ENCODE results near the gene STARD13.

STARD13 gene

GRCh38 chr13:33286128-33286527 is 573 bp upstream of the STARD13 start:
- Histone ChIP-seq H3K79me2 (ENCODE audit: insufficient read depth, low read length) (no peaks in the 10 kb centered on the region), H3K4me2 (ENCODE audit: low read depth, low read length, poor library complexity, severe bottlenecking) (no peak overlapping the region), H3K36me3 (ENCODE audit: low read length) (no peaks in the 10 kb centered on the region), H3K27ac (ENCODE audit: low read depth, low read length) (no peak overlapping the region), H3K9me2 (replicated peaks; ENCODE audit: insufficient read depth, low read length) (no peaks in the 10 kb centered on the region), H3K9me3 (ENCODE audit: insufficient read depth, low read length) (no peaks in the 10 kb centered on the region), H3K9ac (ENCODE audit: low read length) (no peak overlapping the region), H3F3A (ENCODE audit: insufficient read depth) (no peaks in the 10 kb centered on the region), H3K4me3 (ENCODE audit: insufficient read depth, low read length, poor library complexity, severe bottlenecking) (no peak overlapping the region), H3K27me3 (ENCODE audit: low read length) (no peaks in the 10 kb centered on the region), H2AFZ (ENCODE audit: low read depth, low read length, severe bottlenecking) (no peak overlapping the region), H4K20me1 (ENCODE audit: low read depth, low read length) (no peaks in the 10 kb centered on the region)
- TF ChIP-seq CTCF (IDR thresholded peaks at IDR 0.05; ENCODE audit: insufficient read depth, low read length, poor library complexity, severe bottlenecking) (no peak), EZH2phosphoT487 (conservative IDR thresholded peaks at IDR 0.05; ENCODE audit: low read length) (no peak)

- TF ChIP-seq CTCF (IDR thresholded peaks at IDR 0.05; ENCODE audit: insufficient read depth, low read length, poor library complexity, severe bottlenecking) (no peak), EZH2phosphoT487 (conservative IDR thresholded peaks at IDR 0.05; ENCODE audit: low read length) (no peak)
- no peak overlapping the region for H2AFZ ChIP-seq (ENCODE audit: low read depth, low read length, severe bottlenecking)
- no peaks in the 10 kb centered on the region for H3K9me2 ChIP-seq (replicated peaks; ENCODE audit: insufficient read depth, low read length)
- no peak overlapping the region for H3K4me2 ChIP-seq (ENCODE audit: low read depth, low read length, poor library complexity, severe bottlenecking)
- H3F3A ChIP-seq (ENCODE audit: insufficient read depth), result no peaks in the 10 kb centered on the region
- no peak overlapping the region for H3K4me3 ChIP-seq (ENCODE audit: insufficient read depth, low read length, poor library complexity, severe bottlenecking)
- H3K9ac ChIP-seq (ENCODE audit: low read length), result no peak overlapping the region
- H3K79me2 ChIP-seq (ENCODE audit: insufficient read depth, low read length), result no peaks in the 10 kb centered on the region
- H3K27ac ChIP-seq (ENCODE audit: low read depth, low read length), result no peak overlapping the region
- no peaks in the 10 kb centered on the region for H3K36me3 ChIP-seq (ENCODE audit: low read length)
- H3K27me3 ChIP-seq (ENCODE audit: low read length), result no peaks in the 10 kb centered on the region
- no peaks in the 10 kb centered on the region for H4K20me1 ChIP-seq (ENCODE audit: low read depth, low read length)
- H3K9me3 ChIP-seq (ENCODE audit: insufficient read depth, low read length), result no peaks in the 10 kb centered on the region
Measured at GRCh38 chr13:33284916-33285315, 639 bp downstream of the STARD13 start.

GRCh38 chr13:33284031-33284430 is 1.5 kb downstream of the STARD13 start:
- Histone ChIP-seq H3K79me2 (ENCODE audit: insufficient read depth, low read length) (no peaks in the 10 kb centered on the region), H3K9me3 (ENCODE audit: insufficient read depth, low read length) (no peaks in the 10 kb centered on the region), H3F3A (ENCODE audit: insufficient read depth) (no peaks in the 10 kb centered on the region), H3K4me2 (ENCODE audit: low read depth, low read length, poor library complexity, severe bottlenecking) (no peak overlapping the region), H3K27ac (ENCODE audit: low read depth, low read length) (no peak overlapping the region), H3K27me3 (ENCODE audit: low read length) (no peaks in the 10 kb centered on the region), H2AFZ (ENCODE audit: low read depth, low read length, severe bottlenecking) (no peak overlapping the region), H3K9ac (ENCODE audit: low read length) (no peak overlapping the region), H3K36me3 (ENCODE audit: low read length) (no peaks in the 10 kb centered on the region), H3K9me2 (replicated peaks; ENCODE audit: insufficient read depth, low read length) (no peaks in the 10 kb centered on the region), H4K20me1 (ENCODE audit: low read depth, low read length) (no peaks in the 10 kb centered on the region), H3K4me3 (ENCODE audit: insufficient read depth, low read length, poor library complexity, severe bottlenecking) (no peak overlapping the region)
- TF ChIP-seq CTCF (IDR thresholded peaks at IDR 0.05; ENCODE audit: insufficient read depth, low read length, poor library complexity, severe bottlenecking) (no peak), EZH2phosphoT487 (conservative IDR thresholded peaks at IDR 0.05; ENCODE audit: low read length) (no peak)
